Gastrocnemius medialis (tissue), 4 donors: ENCODE measurements around the gene SLC52A1.

Experiments
- POLR2A ChIP-seq, 2 donors: fragments of 450-650 bp; IDR thresholded peaks; one replicate each; pipeline ENCODE4 v1.6.1; 2017; ENCODE audit warnings: antibody characterized with exemption in 2 of 2, mild to moderate bottlenecking in 2 of 2, moderate library complexity in 2 of 2
- TF ChIP-seq, protein P1 (sequence below), 5 experiments: fragments of 450-650 bp in 3 of 5; fragments of 200-600 bp in 2 of 5; sonication (generic) in 2 of 5; IDR thresholded peaks in 4 of 5; conservative IDR thresholded peaks in 1 of 5; 1 replicate in 4 of 5; 2 replicates in 1 of 5; pipeline ENCODE4 v1.5.1; 2016 to 2019; ENCODE audit warnings: antibody characterized with exemption in 5 of 5, mild to moderate bottlenecking in 3 of 5, moderate library complexity in 3 of 5

DNA sequence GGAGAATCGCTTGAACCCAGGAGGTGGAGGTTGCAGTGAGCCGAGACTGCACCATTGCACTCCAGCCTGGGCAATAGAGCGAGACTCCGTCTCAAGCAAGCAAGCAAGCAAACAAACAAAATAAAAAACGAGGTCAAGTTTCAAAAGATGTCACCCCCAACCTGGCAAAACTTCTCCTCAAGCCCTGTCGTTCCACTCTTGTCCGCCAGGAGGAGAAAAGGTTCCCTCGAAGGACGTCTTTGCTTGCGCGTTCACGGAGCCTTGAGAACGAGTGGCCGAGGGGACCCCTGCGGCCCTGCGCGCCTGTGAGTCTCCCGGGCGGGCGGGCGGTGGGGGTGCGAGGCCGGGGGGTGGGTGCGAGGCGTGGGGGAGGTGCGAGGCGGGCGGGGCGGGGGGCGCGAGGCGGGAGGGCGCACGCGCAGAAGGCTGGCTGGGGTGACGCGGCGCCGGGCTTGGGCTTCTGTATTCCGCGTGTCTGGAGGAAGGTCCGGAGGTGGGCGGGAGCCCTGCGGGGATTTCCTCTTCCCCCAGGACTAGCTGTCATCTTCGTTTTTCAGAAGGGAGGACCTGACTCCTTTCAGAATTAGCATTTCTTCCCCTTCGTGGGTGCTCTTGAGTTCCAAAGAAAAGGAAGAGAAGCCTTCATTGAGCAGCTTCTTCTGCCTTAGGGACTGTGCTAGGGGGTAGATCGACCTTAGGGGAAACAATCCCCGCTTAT, 3.7 kb downstream of the SLC52A1 start:
- TF ChIP-seq, protein P1, sequence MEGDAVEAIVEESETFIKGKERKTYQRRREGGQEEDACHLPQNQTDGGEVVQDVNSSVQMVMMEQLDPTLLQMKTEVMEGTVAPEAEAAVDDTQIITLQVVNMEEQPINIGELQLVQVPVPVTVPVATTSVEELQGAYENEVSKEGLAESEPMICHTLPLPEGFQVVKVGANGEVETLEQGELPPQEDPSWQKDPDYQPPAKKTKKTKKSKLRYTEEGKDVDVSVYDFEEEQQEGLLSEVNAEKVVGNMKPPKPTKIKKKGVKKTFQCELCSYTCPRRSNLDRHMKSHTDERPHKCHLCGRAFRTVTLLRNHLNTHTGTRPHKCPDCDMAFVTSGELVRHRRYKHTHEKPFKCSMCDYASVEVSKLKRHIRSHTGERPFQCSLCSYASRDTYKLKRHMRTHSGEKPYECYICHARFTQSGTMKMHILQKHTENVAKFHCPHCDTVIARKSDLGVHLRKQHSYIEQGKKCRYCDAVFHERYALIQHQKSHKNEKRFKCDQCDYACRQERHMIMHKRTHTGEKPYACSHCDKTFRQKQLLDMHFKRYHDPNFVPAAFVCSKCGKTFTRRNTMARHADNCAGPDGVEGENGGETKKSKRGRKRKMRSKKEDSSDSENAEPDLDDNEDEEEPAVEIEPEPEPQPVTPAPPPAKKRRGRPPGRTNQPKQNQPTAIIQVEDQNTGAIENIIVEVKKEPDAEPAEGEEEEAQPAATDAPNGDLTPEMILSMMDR (IDR thresholded peaks at IDR 0.05 in 4 of 5, conservative IDR thresholded peaks at IDR 0.05 in 1 of 5), result peak; percentile 66 to 85 (median 83)
- no peak for TF ChIP-seq POLR2A (IDR thresholded peaks at IDR 0.05)
